Nephron progenitor cell (in vitro differentiated cells): ENCODE measurements around the gene GSTP1.
A peak's percentile ranks its signal among the peaks of the same experiment; 100 is the strongest.

ENCODE experiments used
- DNase-seq: peaks from one replicate; pipeline ENCODE4 v3.0.0; 2021
- H3K27ac Mint-ChIP-seq: 2 replicates; pipeline ENCODE4 v1.8.0; 2021; ENCODE audit warnings: mild to moderate bottlenecking, moderate library complexity, mixed read lengths
- H3K27me3 Mint-ChIP-seq: 2 replicates; pipeline ENCODE4 v1.8.0; 2021; ENCODE audit warnings: mild to moderate bottlenecking, low read depth, mixed read lengths; ENCODE audit not compliant: poor library complexity
- H3K36me3 Mint-ChIP-seq: 2 replicates; pipeline ENCODE4 v1.8.0; 2021; ENCODE audit warnings: low read depth, mixed read lengths
- H3K4me1 Mint-ChIP-seq: 2 replicates; pipeline ENCODE4 v1.8.0; 2021; ENCODE audit warnings: mixed read lengths
- H3K4me3 Mint-ChIP-seq: 2 replicates; pipeline ENCODE4 v1.8.0; 2021; ENCODE audit warnings: mild to moderate bottlenecking, moderate library complexity, mixed read lengths
- H3K9me3 Mint-ChIP-seq: 2 replicates; pipeline ENCODE4 v1.8.0; 2021; ENCODE audit warnings: mild to moderate bottlenecking, moderate library complexity, mixed read lengths
- CTCF ChIP-seq: fragments of 200-600 bp; sonication (generic); IDR thresholded peaks from 2 replicates; pipeline ENCODE4 v1.5.0; 2021; ENCODE audit warnings: antibody characterized with exemption

GSTP1 gene

DNA sequence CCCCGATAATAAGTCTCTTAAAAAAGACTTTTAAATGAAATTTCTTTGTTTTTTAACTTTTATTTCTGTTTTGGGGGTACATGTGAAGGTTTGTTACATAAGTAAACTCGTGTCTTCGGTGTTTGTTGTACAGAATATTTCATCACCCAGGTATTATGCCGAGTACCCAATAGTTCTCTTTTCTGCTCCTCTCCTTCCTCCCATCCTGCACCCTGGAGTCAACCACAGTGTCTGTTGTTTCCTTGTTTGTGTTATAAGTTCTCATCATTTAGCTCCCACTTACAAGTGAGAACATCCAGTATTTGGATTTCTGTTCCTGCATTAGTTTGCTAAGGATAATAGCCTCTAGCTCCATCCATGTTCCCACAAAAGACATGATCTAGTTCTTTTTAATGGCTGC is 1.6 kb upstream of the GSTP1 start:
- H3K27ac Mint-ChIP-seq: no peak overlapping the region
- H3K9me3 Mint-ChIP-seq: peaks cover 3% of the 10 kb centered on the region
- peak overlapping the region; percentile 96 for H3K4me3 Mint-ChIP-seq
- TF ChIP-seq CTCF: no peak
- DNase-seq: no peak
- H3K36me3 Mint-ChIP-seq: peaks cover 23% of the 10 kb centered on the region
- H3K4me1 Mint-ChIP-seq: peaks cover 56% of the 10 kb centered on the region
- H3K27me3 Mint-ChIP-seq: peaks cover 65% of the 10 kb centered on the region

GRCh38 chr11:67584205-67584880 is 731 bp downstream of the GSTP1 start:
- peaks cover 43% of the 10 kb centered on the region for H3K36me3 Mint-ChIP-seq
- H3K27me3 Mint-ChIP-seq: peaks cover 47% of the 10 kb centered on the region
- peak overlapping the region; percentile 37 for H3K27ac Mint-ChIP-seq
- no peak for TF ChIP-seq CTCF
- peaks cover 3% of the 10 kb centered on the region for H3K9me3 Mint-ChIP-seq
- DNase-seq: peak; percentile 61
- H3K4me1 Mint-ChIP-seq: peaks cover 52% of the 10 kb centered on the region
- H3K4me3 Mint-ChIP-seq: peak overlapping the region; percentile 96

GRCh38 chr11:67584881-67585873 is 1.6 kb downstream of the GSTP1 start:
- Mint-ChIP-seq H3K36me3 (peaks cover 50% of the 10 kb centered on the region), H3K4me1 (peaks cover 50% of the 10 kb centered on the region), H3K9me3 (peaks cover 3% of the 10 kb centered on the region), H3K27ac (peak overlapping the region; percentile 88), H3K4me3 (peak overlapping the region; percentile 96), H3K27me3 (peaks cover 38% of the 10 kb centered on the region)
- DNase-seq: no peak
- TF ChIP-seq CTCF: no peak

DNA sequence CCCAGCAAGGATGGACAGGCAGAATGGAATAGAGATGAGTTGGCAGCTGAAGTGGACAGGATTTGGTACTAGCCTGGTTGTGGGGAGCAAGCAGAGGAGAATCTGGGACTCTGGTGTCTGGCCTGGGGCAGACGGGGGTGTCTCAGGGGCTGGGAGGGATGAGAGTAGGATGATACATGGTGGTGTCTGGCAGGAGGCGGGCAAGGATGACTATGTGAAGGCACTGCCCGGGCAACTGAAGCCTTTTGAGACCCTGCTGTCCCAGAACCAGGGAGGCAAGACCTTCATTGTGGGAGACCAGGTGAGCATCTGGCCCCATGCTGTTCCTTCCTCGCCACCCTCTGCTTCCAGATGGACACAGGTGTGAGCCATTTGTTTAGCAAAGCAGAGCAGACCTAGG is 2.3 kb downstream of the GSTP1 start:
- H3K4me1 Mint-ChIP-seq: peaks cover 50% of the 10 kb centered on the region
- H3K27ac Mint-ChIP-seq: peak overlapping the region; percentile 88
- H3K9me3 Mint-ChIP-seq: peaks cover 3% of the 10 kb centered on the region
- H3K4me3 Mint-ChIP-seq: peak overlapping the region; percentile 96
- H3K36me3 Mint-ChIP-seq: peaks cover 55% of the 10 kb centered on the region
- TF ChIP-seq CTCF: no peak
- no peak for DNase-seq
- H3K27me3 Mint-ChIP-seq: peaks cover 31% of the 10 kb centered on the region

- Mint-ChIP-seq H3K27ac (peak overlapping the region; percentile 26), H3K4me3 (peak overlapping the region; percentile 96), H3K27me3 (peaks cover 27% of the 10 kb centered on the region), H3K36me3 (peaks cover 55% of the 10 kb centered on the region), H3K4me1 (peaks cover 42% of the 10 kb centered on the region), H3K9me3 (peaks cover 3% of the 10 kb centered on the region)
- TF ChIP-seq CTCF: no peak
- DNase-seq: no peak
These were observed 3.1 kb downstream of the GSTP1 start for GRCh38 chr11:67586568-67587250.
